GM23338 (cell line): ENCODE measurements around the gene CLDN7.

Experiments used
- CREB1 ChIP-seq: fragments of 250-450 bp; sonication (Bioruptor Pico); IDR thresholded peaks from 2 replicates; pipeline ENCODE4 v1.5.0; 2020; ENCODE audit warnings: low read depth, mild to moderate bottlenecking, moderate library complexity
- CTCF ChIP-seq, 2 experiments: fragments of 200-600 bp in 1 of 2; sonication (generic) in 1 of 2; conservative IDR thresholded peaks; 2 replicates each; pipeline versions ENCODE4 v1.5.1 to v1.6.1; 2016 to 2017; ENCODE audit warnings: antibody characterized with exemption in 2 of 2, low read depth in 2 of 2, mild to moderate bottlenecking in 2 of 2, moderate library complexity in 1 of 2
- ETS1 ChIP-seq: IDR thresholded peaks from 2 replicates; pipeline ENCODE4 v1.6.1; 2016; ENCODE audit warnings: antibody characterized with exemption
- EZH2 ChIP-seq: fragments of 200-600 bp; sonication (generic); IDR thresholded peaks from one replicate; pipeline ENCODE4 v1.8.0; 2017; ENCODE audit warnings: antibody characterized with exemption, mild to moderate bottlenecking, low read depth; ENCODE audit not compliant: unreplicated experiment
- EZH2phosphoT487 ChIP-seq: fragments of 200-600 bp; sonication (generic); IDR thresholded peaks from one replicate; pipeline ENCODE4 v1.8.1; 2018; ENCODE audit warnings: antibody characterized with exemption; ENCODE audit not compliant: unreplicated experiment
- JUNB ChIP-seq: IDR thresholded peaks from one replicate; pipeline ENCODE4 v1.6.1; 2016; ENCODE audit warnings: antibody characterized with exemption; ENCODE audit not compliant: unreplicated experiment
- NANOG ChIP-seq: IDR thresholded peaks from 2 replicates; pipeline ENCODE4 v1.6.1; 2016; ENCODE audit warnings: antibody characterized with exemption, borderline replicate concordance
- POLR2AphosphoS5 ChIP-seq: IDR thresholded peaks from 2 replicates; pipeline ENCODE4 v1.6.1; 2016; ENCODE audit warnings: antibody characterized with exemption, low read depth
- REST ChIP-seq: IDR thresholded peaks from one replicate; pipeline ENCODE4 v1.6.1; 2018; ENCODE audit warnings: antibody characterized with exemption; ENCODE audit not compliant: unreplicated experiment
- STAT1 ChIP-seq: IDR thresholded peaks from one replicate; pipeline ENCODE4 v1.6.1; 2016; ENCODE audit warnings: antibody characterized with exemption; ENCODE audit not compliant: unreplicated experiment
- ZNF331 ChIP-seq: fragments of 250-450 bp; sonication (Bioruptor Pico); IDR thresholded peaks from 2 replicates; pipeline ENCODE4 v1.5.0; 2020; ENCODE audit warnings: low read depth, mild to moderate bottlenecking, moderate library complexity

GRCh38 chr17:7232114-7232513 lies 30.2 kb downstream of the CLDN7 start:
- TF ChIP-seq CTCF (conservative IDR thresholded peaks at IDR 0.05; ENCODE audit: low read depth in 2 of 2) (no peak), EZH2 (no peak), CREB1 (CRISPR knock-in tag) (no peak), JUNB (no peak), REST (no peak), EZH2phosphoT487 (no peak), POLR2AphosphoS5 (no peak), STAT1 (no peak), ETS1 (no peak), NANOG (no peak), ZNF331 (CRISPR knock-in tag) (no peak)
